Amniotic stem cell (primary cell): ENCODE data around the gene KIF24.
"Not testable (repeated sequence)": the region's sequence is repeated elsewhere in the genome, so short reads cannot be mapped to it uniquely, and the experiment has no call there.

Source experiments
- DNase-seq: peaks from one replicate; lab custom pipeline; 2025; lab: John Stamatoyannopoulos, UW

Gene KIF24

GRCh38 chr9:34362614-34363214 is 33.6 kb upstream of the KIF24 start:
- DNase-seq, result no peak

DNA sequence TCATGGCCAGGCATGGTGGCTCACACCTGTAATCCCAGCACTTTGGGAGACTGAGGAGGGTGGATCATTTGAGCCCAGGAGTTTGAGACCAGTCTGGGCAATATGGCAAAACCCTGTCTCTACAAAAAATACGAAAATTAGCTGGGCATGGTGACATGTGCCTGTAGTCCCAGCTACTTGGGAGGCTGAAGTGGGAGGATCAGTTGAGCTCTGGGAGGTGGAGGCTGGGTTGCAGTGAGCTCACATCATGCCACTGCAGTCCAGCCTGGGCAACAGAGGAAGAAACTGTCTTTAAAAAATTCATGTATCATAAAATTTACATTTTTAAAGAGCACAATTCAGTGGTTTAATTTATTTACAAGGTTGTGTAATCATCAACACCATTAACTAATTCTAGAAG is 23.9 kb upstream of the KIF24 start:
- not testable (repeated sequence) for DNase-seq

- DNase-seq, result not testable (repeated sequence)
Measured at GRCh38 chr9:34352122-34352652, 23.1 kb upstream of the KIF24 start.

- no peak for DNase-seq
Measured at GRCh38 chr9:34349324-34349723, 20.3 kb upstream of the KIF24 start.

GRCh38 chr9:34347800-34348158 is 18.7 kb upstream of the KIF24 start:
- DNase-seq, result no peak

DNA sequence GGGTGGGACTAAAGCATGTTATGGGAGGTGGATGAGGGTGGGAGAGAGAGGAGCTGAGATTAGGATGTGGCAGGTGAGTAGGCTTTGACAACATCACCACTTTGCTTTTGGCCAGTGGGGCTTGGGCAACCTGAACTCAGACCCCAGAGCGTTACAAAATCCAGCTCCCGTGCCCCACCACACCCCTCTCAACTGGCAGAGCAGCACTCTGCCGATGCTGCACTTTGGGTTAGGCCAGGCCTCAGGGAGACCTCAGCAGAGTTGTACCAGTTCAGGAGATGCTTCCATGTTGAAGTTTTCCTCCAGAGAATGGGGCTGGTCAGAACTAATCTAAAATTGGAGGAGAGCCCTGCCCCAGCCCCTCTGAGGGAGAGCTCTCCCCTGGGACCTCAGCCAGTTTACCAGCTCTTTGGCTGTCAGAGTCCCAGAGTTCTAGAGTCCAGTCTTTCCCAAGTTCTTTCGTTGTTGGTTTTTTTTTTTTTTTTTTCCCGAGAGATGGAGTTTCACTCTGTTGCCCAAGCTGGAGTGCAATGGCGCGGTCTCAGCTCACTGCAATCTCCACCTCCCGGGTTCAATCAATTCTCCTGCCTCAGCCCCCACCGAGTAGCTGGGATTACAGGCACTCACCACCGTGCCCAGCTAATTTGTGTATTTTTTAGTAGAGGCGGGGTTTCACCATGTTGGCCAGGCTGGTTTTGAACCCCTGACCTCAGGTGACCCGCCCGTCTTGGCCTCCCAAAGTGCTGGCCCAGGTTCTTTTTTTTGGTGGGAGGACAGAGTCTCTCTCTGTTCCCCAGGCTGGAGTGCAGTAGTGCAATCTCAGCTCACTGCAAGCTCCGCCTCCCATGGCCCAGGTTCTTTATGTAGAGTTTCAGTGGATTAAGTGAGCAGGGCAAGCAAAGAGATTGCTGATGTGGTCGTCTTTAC is 18.1 kb upstream of the KIF24 start:
- no peak for DNase-seq

- no peak for DNase-seq
Measured at GRCh38 chr9:34343605-34344004, 14.5 kb upstream of the KIF24 start.

DNA sequence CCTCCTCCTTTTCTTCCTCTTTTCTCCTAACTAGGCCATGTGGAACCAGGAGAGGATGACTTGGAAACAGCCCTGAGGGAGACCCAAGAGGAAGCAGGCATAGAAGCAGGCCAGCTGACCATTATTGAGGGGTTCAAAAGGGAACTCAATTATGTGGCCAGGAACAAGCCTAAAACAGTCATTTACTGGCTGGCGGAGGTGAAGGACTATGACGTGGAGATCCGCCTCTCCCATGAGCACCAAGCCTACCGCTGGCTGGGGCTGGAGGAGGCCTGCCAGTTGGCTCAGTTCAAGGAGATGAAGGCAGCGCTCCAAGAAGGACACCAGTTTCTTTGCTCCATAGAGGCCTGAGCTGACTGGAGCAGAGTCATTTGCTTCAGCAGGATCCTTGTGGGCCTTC is 14.0 kb upstream of the KIF24 start:
- DNase-seq, result no peak

DNA sequence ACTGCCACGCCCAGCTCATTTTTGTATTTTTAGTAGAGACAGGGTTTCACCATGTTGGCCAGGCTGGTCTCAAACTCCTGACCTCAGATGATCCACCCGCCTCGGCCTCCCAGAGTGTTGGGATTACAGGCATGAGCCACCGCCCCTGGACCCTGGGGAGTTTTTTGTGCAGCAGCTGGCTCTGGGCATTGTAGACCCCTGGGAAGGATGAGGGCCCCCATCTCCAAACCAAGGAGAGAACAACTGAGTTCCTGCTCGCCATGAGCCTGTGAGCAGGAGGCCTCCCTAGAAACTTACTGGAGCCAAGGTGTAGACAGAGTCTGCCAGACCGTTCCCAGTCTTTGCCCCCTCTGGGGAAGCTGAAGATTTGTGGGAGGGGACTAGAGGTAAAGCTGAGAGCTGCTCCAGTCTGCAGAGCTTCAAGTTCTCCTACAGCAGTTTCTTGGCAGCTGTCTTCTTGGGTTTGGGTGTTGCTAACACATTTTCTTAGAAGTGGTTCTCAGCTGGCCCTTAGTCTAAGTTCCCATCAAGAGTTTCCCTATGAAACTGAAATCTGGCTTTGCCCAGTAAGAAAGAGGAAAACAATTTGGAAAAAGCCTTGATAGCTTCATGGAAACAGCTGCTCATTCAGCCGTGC is 12.7 kb upstream of the KIF24 start:
- no peak for DNase-seq

- DNase-seq, result no peak
Measured at GRCh38 chr9:34338665-34339385, 9.8 kb upstream of the KIF24 start.

GRCh38 chr9:34338079-34338478 is 9.0 kb upstream of the KIF24 start:
- not testable (repeated sequence) for DNase-seq

DNA sequence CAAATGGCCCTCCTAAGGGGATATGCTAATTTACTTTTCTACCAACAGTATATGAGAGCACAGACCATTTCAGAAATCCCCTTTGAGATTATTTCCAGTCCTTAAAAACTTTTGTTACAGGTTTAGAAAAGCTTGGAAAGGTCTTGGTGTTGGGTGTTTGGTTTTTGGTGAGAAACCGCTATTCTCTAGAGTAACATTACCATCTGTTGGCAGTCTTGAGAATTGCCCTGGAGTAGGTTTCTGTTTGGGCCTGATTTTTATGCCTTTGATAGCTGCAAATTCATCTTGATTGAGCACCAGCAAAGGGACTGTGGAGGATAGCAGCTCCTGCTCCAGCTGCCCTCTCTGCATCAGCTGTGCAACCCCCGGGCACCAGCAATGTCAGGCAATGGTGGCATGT is 8.3 kb upstream of the KIF24 start:
- no peak for DNase-seq

- no peak for DNase-seq
Measured at GRCh38 chr9:34335376-34335775, 6.3 kb upstream of the KIF24 start.

GRCh38 chr9:34334916-34335315 is 5.8 kb upstream of the KIF24 start:
- DNase-seq, result no peak

DNA sequence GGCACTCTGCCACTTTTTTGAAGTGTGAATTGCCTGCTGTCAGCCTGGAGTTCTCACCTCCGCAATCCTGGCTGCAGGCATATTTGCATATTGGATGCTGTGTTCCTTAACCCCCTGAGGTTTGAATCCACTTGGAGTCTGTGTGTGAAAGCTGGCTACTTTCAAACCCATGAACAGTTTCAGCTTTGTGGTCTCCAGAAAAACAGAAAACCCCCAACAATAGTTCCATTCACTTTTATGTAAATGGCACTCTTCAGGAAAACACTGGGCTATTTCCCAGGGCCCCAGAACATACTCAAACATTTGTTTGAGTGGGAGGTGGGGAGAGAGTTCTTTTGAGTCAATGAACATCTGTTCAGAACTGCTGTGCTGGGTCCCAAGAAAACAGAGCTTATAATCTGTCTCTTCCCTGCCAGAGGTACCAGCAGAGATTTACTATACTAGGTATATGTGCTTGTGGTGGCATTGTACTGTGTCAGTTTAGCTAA is 5.3 kb upstream of the KIF24 start:
- DNase-seq, result no peak

GRCh38 chr9:34333836-34334235 is 4.8 kb upstream of the KIF24 start:
- DNase-seq, result no peak

GRCh38 chr9:34332076-34332964 is 3.3 kb upstream of the KIF24 start:
- no peak for DNase-seq

DNA sequence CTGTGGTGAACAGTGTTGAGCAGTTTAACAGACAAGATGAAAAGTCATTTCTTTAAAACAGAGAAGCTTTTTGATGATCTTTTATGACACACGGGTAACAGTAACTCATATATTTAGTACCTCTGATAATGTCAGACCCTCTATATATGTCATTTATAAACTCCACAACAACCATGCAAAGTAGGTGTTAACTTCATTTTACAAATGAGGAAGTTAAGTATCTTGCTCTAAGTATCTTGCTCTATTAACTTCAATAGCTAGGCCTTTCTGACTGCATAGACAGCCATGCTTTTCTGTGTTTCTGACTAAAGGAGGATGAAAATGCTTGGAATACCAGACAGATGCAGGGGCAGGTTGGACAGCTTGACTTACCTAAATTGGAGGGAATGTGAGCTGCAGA is 2.1 kb upstream of the KIF24 start:
- DNase-seq, result no peak

GRCh38 chr9:34328500-34328986 is 525 bp downstream of the KIF24 start:
- DNase-seq, result no peak

DNA sequence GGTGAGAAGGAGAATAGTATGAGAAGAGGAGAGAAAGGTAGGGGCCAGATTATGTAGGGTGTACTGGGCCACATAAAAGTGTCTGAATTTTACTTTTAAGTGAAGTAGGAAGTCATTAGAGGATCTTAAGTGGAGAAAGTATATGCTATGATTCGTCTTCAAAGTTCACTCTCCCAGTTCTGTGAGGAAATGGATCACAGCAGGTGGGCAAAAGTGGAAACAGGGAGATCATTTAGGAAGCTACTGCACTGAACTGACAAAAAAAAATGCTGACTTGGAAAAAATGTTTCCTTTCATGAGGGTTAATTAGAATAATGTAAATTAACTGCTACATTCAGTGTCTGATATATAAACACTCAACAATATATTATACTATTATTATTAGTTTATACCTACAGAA is 2.4 kb downstream of the KIF24 start:
- DNase-seq, result no peak
